OCI-LY7 (cell line): ENCODE data around the gene ANTXR1. TPM values are rescaled to one million over a fixed set of nuclear protein-coding genes. Genes with fewer than 3 reads are reported as not detected.

Source experiments
- BruUV-seq: library from RNA; stranded (reverse); fragments of 400-500 nt; replicated peaks from 2 replicates; lab custom pipeline; 2021; lab: Mats Ljungman, UMichigan
- CTCF ChIA-PET: fragments of 300-600 bp; sonication (Branson Sonifier 250); formaldehyde crosslinking; loops from one replicate; lab custom pipeline; 2022; ENCODE audit warnings: antibody characterized with exemption; ENCODE audit not compliant: unreplicated experiment; lab: Charles Lee
- POLR2A ChIA-PET: fragments of 300-600 bp; sonication (Branson Sonifier 250); formaldehyde crosslinking; loops from one replicate; lab custom pipeline; 2022; ENCODE audit warnings: antibody characterized with exemption; lab: Charles Lee
- DNase-seq: peaks from one replicate; pipeline ENCODE4 v3.0.0-alpha.2; 2015; ENCODE audit warnings: low spot score
- H2AFZ ChIP-seq: fragments of 200-600 bp; sonication (generic), shearing (Covaris generic); 2 replicates; pipeline ENCODE4 v1.6.1; 2014; ENCODE audit warnings: mild to moderate bottlenecking, antibody characterized with exemption, low read length, moderate library complexity
- H3K27ac ChIP-seq: fragments of 200-600 bp; sonication (generic); 2 replicates; pipeline ENCODE4 v1.5.1; 2014; ENCODE audit warnings: mixed run types, low read depth, mild to moderate bottlenecking, moderate library complexity, low read length, inconsistent platforms; ENCODE audit not compliant: poor library complexity, severe bottlenecking
- H3K36me3 ChIP-seq: fragments of 200-600 bp; sonication (generic); 2 replicates; pipeline ENCODE4 v1.6.1; 2014; ENCODE audit warnings: mild to moderate bottlenecking, antibody characterized with exemption, low read length, moderate library complexity, mixed read lengths; ENCODE audit not compliant: insufficient read depth
- H3K4me1 ChIP-seq: fragments of 200-600 bp; sonication (generic); 2 replicates; pipeline ENCODE4 v1.5.1; 2014; ENCODE audit warnings: mild to moderate bottlenecking, low read length; ENCODE audit not compliant: insufficient read depth, poor library complexity, severe bottlenecking
- H3K4me2 ChIP-seq: fragments of 200-600 bp; sonication (generic); 2 replicates; pipeline ENCODE4 v1.6.1; 2014; ENCODE audit warnings: mild to moderate bottlenecking, low read length
- H3K4me3 ChIP-seq: fragments of 200-600 bp; sonication (generic); 2 replicates; pipeline ENCODE4 v1.5.1; 2014; ENCODE audit warnings: mild to moderate bottlenecking, low read depth, low read length; ENCODE audit not compliant: poor library complexity, severe bottlenecking
- H3K79me2 ChIP-seq: fragments of 200-600 bp; sonication (generic); 2 replicates; pipeline ENCODE4 v1.6.1; 2016; ENCODE audit warnings: low read depth, mild to moderate bottlenecking, low read length, moderate library complexity, mixed read lengths; ENCODE audit not compliant: insufficient read depth
- H3K9me2 ChIP-seq: fragments of 200-600 bp; sonication (generic); 2 replicates; pipeline ENCODE4 v1.6.1; 2016; ENCODE audit warnings: mild to moderate bottlenecking, low read length, mixed read lengths; ENCODE audit not compliant: insufficient read depth
- H3K9me3 ChIP-seq: fragments of 200-600 bp; sonication (generic); 2 replicates; pipeline ENCODE4 v1.6.1; 2014; ENCODE audit warnings: mild to moderate bottlenecking, mixed run types, low read length, mixed read lengths
- H4K20me1 ChIP-seq: fragments of 200-600 bp; sonication (generic); 2 replicates; pipeline ENCODE4 v1.6.1; 2014; ENCODE audit warnings: mild to moderate bottlenecking, antibody characterized with exemption, low read length, moderate library complexity, mixed read lengths; ENCODE audit not compliant: insufficient read depth
- EZH2phosphoT487 ChIP-seq: fragments of 200-600 bp; sonication (generic); IDR thresholded peaks from 2 replicates; pipeline ENCODE4 v1.6.1; 2018; ENCODE audit warnings: low read depth, borderline replicate concordance, mild to moderate bottlenecking, mixed run types, antibody characterized with exemption, low read length, moderate library complexity, mixed read lengths
- intact Hi-C: fragments of 100-400 bp; cut with micrococcal nuclease; formaldehyde crosslinking; loops from one replicate; pipeline ENCODE4 v1.10.0; 2022; ENCODE audit not compliant: unreplicated experiment
- total RNA-seq, 2 experiments: library from RNA; depleted of rRNA in 1 of 2; stranded (reverse); fragments of >200 nt in 1 of 2; shearing (Covaris generic) in 1 of 2; gene quantifications; 2 replicates each; pipeline ENCODE4 v1.2.3, GENCODE V29; 2014 to 2022
- TF ChIP-seq, protein P1 (sequence below): fragments of 200-600 bp; sonication (generic); conservative IDR thresholded peaks from 2 replicates; pipeline ENCODE4 v1.5.1; 2014; ENCODE audit warnings: mild to moderate bottlenecking, antibody characterized with exemption, low read length, moderate library complexity, mixed read lengths

ANTXR1 gene
- total RNA-seq, 2 experiments from 2014 or later, result not detected

DNA sequence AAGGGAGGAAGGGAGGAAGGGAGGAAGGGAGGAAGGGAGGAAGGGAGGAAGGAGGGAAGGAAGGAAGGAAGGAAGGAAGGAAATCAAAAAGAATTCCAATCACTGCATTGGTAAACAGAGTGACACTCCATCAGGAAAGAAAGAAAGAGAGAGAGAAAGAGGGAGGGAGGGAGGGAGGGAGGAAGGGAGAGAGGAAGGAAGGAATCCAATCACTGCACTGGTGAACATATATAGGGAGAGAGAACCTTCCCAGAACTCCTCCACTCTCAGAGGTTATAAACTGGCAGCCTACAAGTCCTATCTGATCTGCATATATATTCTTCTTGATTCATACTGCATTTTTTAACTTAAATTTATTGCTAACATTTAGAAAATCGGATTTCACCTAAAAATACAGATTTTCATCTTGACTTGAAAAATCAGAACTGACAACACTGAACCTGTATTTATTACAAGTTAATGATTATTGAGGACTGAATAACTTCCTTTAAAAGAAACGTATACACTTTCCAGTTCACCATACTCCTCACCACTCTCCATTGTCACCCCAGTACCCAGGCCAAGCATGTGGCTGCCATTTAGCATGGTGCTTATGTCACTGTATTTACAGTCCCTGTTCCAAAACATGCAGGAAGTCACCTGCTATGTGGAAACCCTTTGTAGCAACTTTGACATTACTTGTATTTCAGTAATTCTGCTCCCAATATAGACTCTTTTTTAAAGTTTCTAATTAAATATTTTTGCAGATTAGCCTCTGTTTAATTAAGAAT is 83.5 kb downstream of the ANTXR1 start:
- no peaks in the 10 kb centered on the region for H3K9me2 ChIP-seq
- no peak overlapping the region for H3K4me2 ChIP-seq
- ChIA-PET CTCF (no interaction called here), POLR2A (no interaction called here)
- H3K4me3 ChIP-seq, result no peak overlapping the region
- no TSS peak for BruUV-seq
- intact Hi-C loops, result no loop called here
- no peak overlapping the region for H3K27ac ChIP-seq
- no peaks in the 10 kb centered on the region for H3K79me2 ChIP-seq
- DNase-seq, result no peak
- no peaks in the 10 kb centered on the region for H4K20me1 ChIP-seq
- no peak overlapping the region for H2AFZ ChIP-seq
- no peaks in the 10 kb centered on the region for H3K36me3 ChIP-seq
- no peaks in the 10 kb centered on the region for H3K4me1 ChIP-seq
- no peaks in the 10 kb centered on the region for H3K9me3 ChIP-seq
- no peak for TF ChIP-seq EZH2phosphoT487
- TF ChIP-seq, protein P1, sequence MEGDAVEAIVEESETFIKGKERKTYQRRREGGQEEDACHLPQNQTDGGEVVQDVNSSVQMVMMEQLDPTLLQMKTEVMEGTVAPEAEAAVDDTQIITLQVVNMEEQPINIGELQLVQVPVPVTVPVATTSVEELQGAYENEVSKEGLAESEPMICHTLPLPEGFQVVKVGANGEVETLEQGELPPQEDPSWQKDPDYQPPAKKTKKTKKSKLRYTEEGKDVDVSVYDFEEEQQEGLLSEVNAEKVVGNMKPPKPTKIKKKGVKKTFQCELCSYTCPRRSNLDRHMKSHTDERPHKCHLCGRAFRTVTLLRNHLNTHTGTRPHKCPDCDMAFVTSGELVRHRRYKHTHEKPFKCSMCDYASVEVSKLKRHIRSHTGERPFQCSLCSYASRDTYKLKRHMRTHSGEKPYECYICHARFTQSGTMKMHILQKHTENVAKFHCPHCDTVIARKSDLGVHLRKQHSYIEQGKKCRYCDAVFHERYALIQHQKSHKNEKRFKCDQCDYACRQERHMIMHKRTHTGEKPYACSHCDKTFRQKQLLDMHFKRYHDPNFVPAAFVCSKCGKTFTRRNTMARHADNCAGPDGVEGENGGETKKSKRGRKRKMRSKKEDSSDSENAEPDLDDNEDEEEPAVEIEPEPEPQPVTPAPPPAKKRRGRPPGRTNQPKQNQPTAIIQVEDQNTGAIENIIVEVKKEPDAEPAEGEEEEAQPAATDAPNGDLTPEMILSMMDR, result no peak

DNA sequence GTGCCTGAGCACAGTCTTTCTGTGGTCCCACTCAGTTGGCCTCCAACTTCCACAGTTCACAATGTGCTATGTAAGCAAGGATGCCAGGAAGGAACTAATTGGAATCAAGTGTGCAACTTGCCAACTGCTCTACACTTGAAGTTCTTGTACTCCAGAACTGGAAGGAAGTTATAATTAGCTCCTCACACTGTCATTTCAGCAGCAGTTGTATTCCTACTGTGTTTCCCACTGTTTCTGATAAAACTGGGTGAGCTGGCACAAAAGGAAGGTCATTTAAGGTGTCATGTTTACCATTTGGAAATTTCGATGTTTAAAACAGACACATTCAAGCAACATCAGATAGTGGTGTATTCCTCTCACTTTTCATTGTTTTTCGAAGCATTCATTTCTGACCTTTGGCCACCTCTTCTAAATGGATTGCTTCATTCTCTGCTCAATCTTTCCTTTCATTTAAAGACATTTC is 84.2 kb downstream of the ANTXR1 start:
- Histone ChIP-seq H4K20me1 (no peaks in the 10 kb centered on the region), H2AFZ (no peak overlapping the region), H3K4me1 (no peaks in the 10 kb centered on the region), H3K79me2 (no peaks in the 10 kb centered on the region), H3K36me3 (no peaks in the 10 kb centered on the region), H3K9me2 (no peaks in the 10 kb centered on the region), H3K4me3 (no peak overlapping the region), H3K4me2 (no peak overlapping the region), H3K9me3 (no peaks in the 10 kb centered on the region), H3K27ac (no peak overlapping the region)
- TF ChIP-seq, protein P1, result no peak
- TF ChIP-seq EZH2phosphoT487, result no peak
- DNase-seq, result no peak
- CTCF ChIA-PET, result no interaction called here
- BruUV-seq, result no TSS peak
- POLR2A ChIA-PET, result no interaction called here
- intact Hi-C loops, result no loop called here
